ENCODE measurements around the gene DDX55.

DNA sequence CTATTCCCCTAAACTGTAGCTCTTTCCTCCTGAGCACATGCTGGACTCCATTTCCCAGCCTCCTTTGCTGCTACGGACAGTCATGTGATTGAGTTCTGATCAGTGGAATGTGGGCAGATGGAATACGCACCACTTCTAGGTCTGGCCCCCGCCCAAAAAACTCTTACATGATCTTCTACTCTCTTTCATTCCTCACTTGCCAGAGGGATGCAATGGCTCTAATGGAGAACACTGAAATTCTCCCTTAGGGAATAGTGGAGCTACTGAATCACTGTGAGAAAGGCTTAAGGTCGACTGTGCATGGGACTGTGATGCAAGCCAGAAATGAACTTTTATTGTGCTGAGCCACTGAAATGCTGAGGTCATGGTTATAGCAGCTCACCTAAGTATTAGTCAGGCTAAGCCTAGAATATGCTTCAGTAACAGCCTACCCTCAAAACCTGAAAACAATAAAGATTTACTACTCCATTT lies 30.5 kb upstream of the DDX55 start:
- TF ChIP-seq, protein P1, sequence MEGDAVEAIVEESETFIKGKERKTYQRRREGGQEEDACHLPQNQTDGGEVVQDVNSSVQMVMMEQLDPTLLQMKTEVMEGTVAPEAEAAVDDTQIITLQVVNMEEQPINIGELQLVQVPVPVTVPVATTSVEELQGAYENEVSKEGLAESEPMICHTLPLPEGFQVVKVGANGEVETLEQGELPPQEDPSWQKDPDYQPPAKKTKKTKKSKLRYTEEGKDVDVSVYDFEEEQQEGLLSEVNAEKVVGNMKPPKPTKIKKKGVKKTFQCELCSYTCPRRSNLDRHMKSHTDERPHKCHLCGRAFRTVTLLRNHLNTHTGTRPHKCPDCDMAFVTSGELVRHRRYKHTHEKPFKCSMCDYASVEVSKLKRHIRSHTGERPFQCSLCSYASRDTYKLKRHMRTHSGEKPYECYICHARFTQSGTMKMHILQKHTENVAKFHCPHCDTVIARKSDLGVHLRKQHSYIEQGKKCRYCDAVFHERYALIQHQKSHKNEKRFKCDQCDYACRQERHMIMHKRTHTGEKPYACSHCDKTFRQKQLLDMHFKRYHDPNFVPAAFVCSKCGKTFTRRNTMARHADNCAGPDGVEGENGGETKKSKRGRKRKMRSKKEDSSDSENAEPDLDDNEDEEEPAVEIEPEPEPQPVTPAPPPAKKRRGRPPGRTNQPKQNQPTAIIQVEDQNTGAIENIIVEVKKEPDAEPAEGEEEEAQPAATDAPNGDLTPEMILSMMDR (IDR thresholded peaks at IDR 0.05): no peak
- TF ChIP-seq POLR2AphosphoS5 (IDR thresholded peaks at IDR 0.05): no peak
- TF ChIP-seq POLR2A (IDR thresholded peaks at IDR 0.05): no peak
